ENCODE measurements around the gene EHMT1. TPM values are rescaled to one million over a fixed set of nuclear protein-coding genes. Genes with fewer than 3 reads are reported as not detected.
A peak's percentile ranks its signal among the peaks of the same experiment; 100 is the strongest.

The EHMT1 gene
- total RNA-seq, 6 experiments from 2014 or later, result 41.0 to 116 (median 46.9) TPM

GRCh38 chr9:137761793-137762192 is 143.0 kb downstream of the EHMT1 start:
- peaks cover 37% of the 10 kb centered on the region for H3K36me3 Mint-ChIP-seq (ENCODE audit: low read depth)

GRCh38 chr9:137762414-137763061 is 143.7 kb downstream of the EHMT1 start:
- no peaks in the 10 kb centered on the region for H3K9me3 Mint-ChIP-seq
- DNase-seq, result no peak
- H3K27ac Mint-ChIP-seq, result no peak overlapping the region; the same call in 1 of the 2 replicates
- no peak overlapping the region for H3K4me3 Mint-ChIP-seq
- H3K4me1 Mint-ChIP-seq (ENCODE audit: low read depth), result peaks cover 20% of the 10 kb centered on the region
- TF ChIP-seq CTCF (IDR thresholded peaks at IDR 0.05), result no peak
- H3K27me3 Mint-ChIP-seq (ENCODE audit: insufficient read depth), result peaks cover 3% of the 10 kb centered on the region
- H3K36me3 Mint-ChIP-seq (ENCODE audit: low read depth), result peaks cover 43% of the 10 kb centered on the region

More at GRCh38 chr9:137761793-137762192, 143.0 kb downstream of the EHMT1 start:
- DNase-seq, result no peak
- Mint-ChIP-seq H3K4me1 (ENCODE audit: low read depth) (peaks cover 27% of the 10 kb centered on the region), H3K9me3 (no peaks in the 10 kb centered on the region), H3K27ac (no peak overlapping the region), H3K27me3 (ENCODE audit: insufficient read depth) (peaks cover 3% of the 10 kb centered on the region), H3K4me3 (no peak overlapping the region)
- no peak for TF ChIP-seq CTCF (IDR thresholded peaks at IDR 0.05)

- Mint-ChIP-seq H3K27me3 (ENCODE audit: insufficient read depth) (peaks cover 3% of the 10 kb centered on the region), H3K36me3 (ENCODE audit: low read depth) (peaks cover 40% of the 10 kb centered on the region), H3K4me1 (ENCODE audit: low read depth) (peaks cover 11% of the 10 kb centered on the region), H3K4me3 (no peak overlapping the region), H3K27ac (no peak overlapping the region), H3K9me3 (no peaks in the 10 kb centered on the region)
- DNase-seq, result no peak
- TF ChIP-seq CTCF (IDR thresholded peaks at IDR 0.05), result no peak
Measured at GRCh38 chr9:137763271-137763955, 144.6 kb downstream of the EHMT1 start.

GRCh38 chr9:137764171-137764671 is 145.4 kb downstream of the EHMT1 start:
- no peak for TF ChIP-seq CTCF (IDR thresholded peaks at IDR 0.05)
- DNase-seq, result no peak
- H3K27me3 Mint-ChIP-seq (ENCODE audit: insufficient read depth), result peaks cover under 1% of the 10 kb centered on the region; the same call in 1 of the 2 replicates
- H3K27ac Mint-ChIP-seq, result peak overlapping the region; percentile 6
- no peak overlapping the region for H3K4me3 Mint-ChIP-seq
- H3K4me1 Mint-ChIP-seq (ENCODE audit: low read depth), result peaks cover 10% of the 10 kb centered on the region
- H3K36me3 Mint-ChIP-seq (ENCODE audit: low read depth), result peaks cover 37% of the 10 kb centered on the region
- no peaks in the 10 kb centered on the region for H3K9me3 Mint-ChIP-seq

GRCh38 chr9:137764981-137765380 is 146.2 kb downstream of the EHMT1 start:
- TF ChIP-seq CTCF (IDR thresholded peaks at IDR 0.05), result no peak
- H3K9me3 Mint-ChIP-seq, result no peaks in the 10 kb centered on the region
- no peak overlapping the region for H3K4me3 Mint-ChIP-seq
- no peaks in the 10 kb centered on the region for H3K27me3 Mint-ChIP-seq (ENCODE audit: insufficient read depth)
- H3K4me1 Mint-ChIP-seq (ENCODE audit: low read depth), result peaks cover 10% of the 10 kb centered on the region; the same call in 1 of the 2 replicates
- no peak overlapping the region; the same call in 1 of the 2 replicates for H3K27ac Mint-ChIP-seq
- H3K36me3 Mint-ChIP-seq (ENCODE audit: low read depth), result peaks cover 38% of the 10 kb centered on the region
- DNase-seq, result no peak

Measured in HFFc6 (cell line).